Measurements from ENCODE around the gene IRGQ. TPM values are rescaled to one million over a fixed set of nuclear protein-coding genes. Genes with fewer than 3 reads are reported as not detected.

IRGQ gene
- total RNA-seq, 1 donor from 2014 or later, result 26.1 TPM

- Histone ChIP-seq H3K4me1 (peaks cover 39% of the 10 kb centered on the region), H3K9me3 (replicated peaks) (no peaks in the 10 kb centered on the region), H3K36me3 (no peaks in the 10 kb centered on the region), H3K27ac (replicated peaks) (no peak overlapping the region), H3K4me3 (no peak overlapping the region), H3K27me3 (ENCODE audit: low read depth) (no peaks in the 10 kb centered on the region)
- intact Hi-C loops (cut with micrococcal nuclease), result no loop called here
- no peak for DNase-seq
- no peak for TF ChIP-seq CTCF (IDR thresholded peaks at IDR 0.05; ENCODE audit: borderline replicate concordance)
These were observed 17.1 kb downstream of the IRGQ start for GRCh38 chr19:43578787-43579186.

GRCh38 chr19:43575955-43576878 is 19.7 kb downstream of the IRGQ start:
- TF ChIP-seq CTCF (IDR thresholded peaks at IDR 0.05; ENCODE audit: borderline replicate concordance), result no peak
- no peaks in the 10 kb centered on the region for H3K9me3 ChIP-seq (replicated peaks)
- DNase-seq, result no peak
- peak overlapping the region; percentile 56 for H3K27ac ChIP-seq (replicated peaks)
- intact Hi-C loops (cut with micrococcal nuclease), result no loop called here
- H3K27me3 ChIP-seq (ENCODE audit: low read depth), result no peaks in the 10 kb centered on the region
- peaks cover 34% of the 10 kb centered on the region for H3K4me1 ChIP-seq
- peak overlapping the region; percentile 83 for H3K4me3 ChIP-seq
- peaks cover 11% of the 10 kb centered on the region for H3K36me3 ChIP-seq

GRCh38 chr19:43575156-43575950 is 20.6 kb downstream of the IRGQ start, which contains the start of the genes PINLYP and XRCC1:
TSS of gene PINLYP (plus strand) at chr19:43575801. CDS start at chr19:43577192, 1,391 bp downstream.
TSS of gene XRCC1 (minus strand) at chr19:43575527. CDS start at chr19:43575458, 69 bp downstream.
- no peak for TF ChIP-seq CTCF (IDR thresholded peaks at IDR 0.05; ENCODE audit: borderline replicate concordance)
- intact Hi-C loops (cut with micrococcal nuclease), result no loop called here
- peaks cover 28% of the 10 kb centered on the region for H3K4me1 ChIP-seq
- no peaks in the 10 kb centered on the region for H3K27me3 ChIP-seq (ENCODE audit: low read depth)
- H3K4me3 ChIP-seq, result peak within 1 kb of the TSS; percentile 83
- no peaks in the 10 kb centered on the region for H3K9me3 ChIP-seq (replicated peaks)
- peaks cover 11% of the 10 kb centered on the region for H3K36me3 ChIP-seq
- DNase-seq, result peak; percentile 97
- peak within 1 kb of the TSS; percentile 80 for H3K27ac ChIP-seq (replicated peaks)

GRCh38 chr19:43574424-43575155 is 21.3 kb downstream of the IRGQ start:
- H3K4me3 ChIP-seq, result peak overlapping the region; percentile 83
- intact Hi-C loops (cut with micrococcal nuclease), result no loop called here
- H3K27me3 ChIP-seq (ENCODE audit: low read depth), result no peaks in the 10 kb centered on the region
- no peak for TF ChIP-seq CTCF (IDR thresholded peaks at IDR 0.05; ENCODE audit: borderline replicate concordance)
- peaks cover 24% of the 10 kb centered on the region for H3K4me1 ChIP-seq
- peaks cover 11% of the 10 kb centered on the region for H3K36me3 ChIP-seq
- H3K9me3 ChIP-seq (replicated peaks), result no peaks in the 10 kb centered on the region
- DNase-seq, result no peak
- H3K27ac ChIP-seq (replicated peaks), result peak overlapping the region; percentile 80

- peaks cover 24% of the 10 kb centered on the region for H3K4me1 ChIP-seq
- intact Hi-C loops (cut with micrococcal nuclease), result no loop called here
- H3K27me3 ChIP-seq (ENCODE audit: low read depth), result no peaks in the 10 kb centered on the region
- H3K27ac ChIP-seq (replicated peaks), result no peak overlapping the region
- H3K36me3 ChIP-seq, result peaks cover 11% of the 10 kb centered on the region
- DNase-seq, result no peak
- no peak for TF ChIP-seq CTCF (IDR thresholded peaks at IDR 0.05; ENCODE audit: borderline replicate concordance)
- H3K9me3 ChIP-seq (replicated peaks), result no peaks in the 10 kb centered on the region
- H3K4me3 ChIP-seq, result no peak overlapping the region
These were observed 23.8 kb downstream of the IRGQ start for GRCh38 chr19:43572171-43572588.
